Measurements from ENCODE around the gene CX3CL1. TPM values are rescaled to one million over a fixed set of nuclear protein-coding genes. Genes with fewer than 3 reads are reported as not detected.
"Not testable (repeated sequence)": the region's sequence is repeated elsewhere in the genome, so short reads cannot be mapped to it uniquely, and the experiment has no call there.

CX3CL1 gene
- total RNA-seq, 2 donors from 2014 or later = 106 to 117 TPM

GRCh38 chr16:57343221-57343620 lies 29.1 kb upstream of the CX3CL1 start:
- Histone ChIP-seq H3K36me3 (no peaks in the 10 kb centered on the region), H3K9me3 (no peaks in the 10 kb centered on the region), H3K4me3 (no peak overlapping the region), H3K27ac (no peak overlapping the region), H3K27me3 (replicated peaks; ENCODE audit: insufficient read depth) (no peaks in the 10 kb centered on the region), H3K4me1 (ENCODE audit: control insufficient read depth in 1 of 2, low read depth in 2 of 2) (no peaks in the 10 kb centered on the region)
- TF ChIP-seq CTCF (IDR thresholded peaks at IDR 0.05) = no peak
- ATAC-seq (ENCODE audit: insufficient number of reproducible peaks, low FRiP score, low read depth) = no peak
- DNase-seq (ENCODE audit: low spot score) = no peak

GRCh38 chr16:57344094-57344493 lies 28.2 kb upstream of the CX3CL1 start:
- not testable (repeated sequence) for H3K27me3 ChIP-seq (replicated peaks; ENCODE audit: insufficient read depth); H3K27ac ChIP-seq; H3K4me1 ChIP-seq (ENCODE audit: control insufficient read depth in 1 of 2, low read depth in 2 of 2); DNase-seq (ENCODE audit: low spot score); H3K9me3 ChIP-seq; ATAC-seq (ENCODE audit: insufficient number of reproducible peaks, low FRiP score, low read depth); H3K4me3 ChIP-seq; H3K36me3 ChIP-seq

- no peak overlapping the region for H3K4me3 ChIP-seq
- no peaks in the 10 kb centered on the region for H3K27me3 ChIP-seq (replicated peaks; ENCODE audit: insufficient read depth)
- no peaks in the 10 kb centered on the region for H3K4me1 ChIP-seq (ENCODE audit: control insufficient read depth in 1 of 2, low read depth in 2 of 2)
- no peak for ATAC-seq (ENCODE audit: insufficient number of reproducible peaks, low FRiP score, low read depth)
- DNase-seq (ENCODE audit: low spot score) = no peak
- no peaks in the 10 kb centered on the region for H3K9me3 ChIP-seq
- TF ChIP-seq CTCF (IDR thresholded peaks at IDR 0.05) = no peak
- no peak overlapping the region for H3K27ac ChIP-seq
- H3K36me3 ChIP-seq = no peaks in the 10 kb centered on the region
Observed at GRCh38 chr16:57345021-57345420, 27.3 kb upstream of the CX3CL1 start.

GRCh38 chr16:57345666-57346204 lies 26.6 kb upstream of the CX3CL1 start:
- DNase-seq (ENCODE audit: low spot score) = no peak
- H3K36me3 ChIP-seq = no peaks in the 10 kb centered on the region
- ATAC-seq (ENCODE audit: insufficient number of reproducible peaks, low FRiP score, low read depth) = no peak
- no peaks in the 10 kb centered on the region for H3K4me1 ChIP-seq (ENCODE audit: control insufficient read depth in 1 of 2, low read depth in 2 of 2)
- no peak overlapping the region for H3K27ac ChIP-seq
- no peak for TF ChIP-seq CTCF (IDR thresholded peaks at IDR 0.05)
- H3K27me3 ChIP-seq (replicated peaks; ENCODE audit: insufficient read depth) = no peaks in the 10 kb centered on the region
- no peak overlapping the region for H3K4me3 ChIP-seq
- H3K9me3 ChIP-seq = no peaks in the 10 kb centered on the region

GRCh38 chr16:57347858-57348257 lies 24.4 kb upstream of the CX3CL1 start:
- Histone ChIP-seq H3K4me1 (ENCODE audit: control insufficient read depth in 1 of 2, low read depth in 2 of 2) (no peaks in the 10 kb centered on the region), H3K4me3 (no peak overlapping the region), H3K36me3 (no peaks in the 10 kb centered on the region), H3K27ac (no peak overlapping the region), H3K9me3 (no peaks in the 10 kb centered on the region), H3K27me3 (replicated peaks; ENCODE audit: insufficient read depth) (no peaks in the 10 kb centered on the region)
- DNase-seq (ENCODE audit: low spot score) (no peak), ATAC-seq (ENCODE audit: insufficient number of reproducible peaks, low FRiP score, low read depth) (no peak)
- no peak for TF ChIP-seq CTCF (IDR thresholded peaks at IDR 0.05)

GRCh38 chr16:57348327-57348726 lies 24.0 kb upstream of the CX3CL1 start:
- TF ChIP-seq CTCF (IDR thresholded peaks at IDR 0.05) = no peak
- no peak overlapping the region for H3K4me3 ChIP-seq
- no peak overlapping the region for H3K27ac ChIP-seq
- H3K36me3 ChIP-seq = no peaks in the 10 kb centered on the region
- ATAC-seq (ENCODE audit: insufficient number of reproducible peaks, low FRiP score, low read depth) (no peak), DNase-seq (ENCODE audit: low spot score) (no peak)
- no peaks in the 10 kb centered on the region for H3K27me3 ChIP-seq (replicated peaks; ENCODE audit: insufficient read depth)
- H3K9me3 ChIP-seq = no peaks in the 10 kb centered on the region
- no peaks in the 10 kb centered on the region for H3K4me1 ChIP-seq (ENCODE audit: control insufficient read depth in 1 of 2, low read depth in 2 of 2)
